H4 (cell line): Measurements from ENCODE around the gene ANKRD23. TPM values are rescaled to one million over a fixed set of nuclear protein-coding genes. Genes with fewer than 3 reads are reported as not detected.

Experiments
- DNase-seq: peaks from one replicate; pipeline ENCODE4 v3.0.0-alpha.2; 2015; ENCODE audit warnings: low spot score
- total RNA-seq: library from RNA; depleted of rRNA; stranded (reverse); fragments of >200 nt; shearing (Covaris generic); gene quantifications from 2 replicates; pipeline ENCODE4 v1.2.3, GENCODE V29; 2014

The ANKRD23 gene
- total RNA-seq, 1 experiment from 2014 or later: 0.58 TPM

GRCh38 chr2:96838345-96839292 is 5.2 kb downstream of the ANKRD23 start:
- no peak for DNase-seq

GRCh38 chr2:96837575-96837974 is 6.2 kb downstream of the ANKRD23 start:
- DNase-seq: no peak

- DNase-seq: no peak
These were observed 8.0 kb downstream of the ANKRD23 start for GRCh38 chr2:96835830-96836229.

GRCh38 chr2:96832754-96833507 is 10.9 kb downstream of the ANKRD23 start:
- DNase-seq: no peak

- no peak for DNase-seq
These were observed 11.4 kb downstream of the ANKRD23 start for GRCh38 chr2:96832408-96832753.

GRCh38 chr2:96831679-96832078 is 12.1 kb downstream of the ANKRD23 start:
- DNase-seq: no peak

GRCh38 chr2:96830044-96830562 is 13.7 kb downstream of the ANKRD23 start:
- DNase-seq: no peak

GRCh38 chr2:96828874-96829273 is 14.9 kb downstream of the ANKRD23 start:
- DNase-seq: no peak

GRCh38 chr2:96828436-96828835 is 15.4 kb downstream of the ANKRD23 start:
- DNase-seq: no peak

GRCh38 chr2:96826546-96827278 is 17.1 kb downstream of the ANKRD23 start:
- DNase-seq: no peak

- DNase-seq: no peak
These were observed 18.8 kb downstream of the ANKRD23 start for GRCh38 chr2:96825057-96825456.

- DNase-seq: no peak
These were observed 19.5 kb downstream of the ANKRD23 start for GRCh38 chr2:96824079-96824870.

GRCh38 chr2:96823198-96823597 is 20.6 kb downstream of the ANKRD23 start:
- DNase-seq: no peak

- DNase-seq: no peak
These were observed 21.0 kb downstream of the ANKRD23 start for GRCh38 chr2:96822786-96823185.

- no peak for DNase-seq
These were observed 22.6 kb downstream of the ANKRD23 start for GRCh38 chr2:96821113-96821675.

GRCh38 chr2:96819876-96820511 is 23.8 kb downstream of the ANKRD23 start:
- no peak for DNase-seq

- no peak for DNase-seq
These were observed 24.5 kb downstream of the ANKRD23 start for GRCh38 chr2:96819128-96819875.

GRCh38 chr2:96817882-96818281 is 25.9 kb downstream of the ANKRD23 start:
- DNase-seq: no peak

- DNase-seq: no peak
These were observed 26.8 kb downstream of the ANKRD23 start for GRCh38 chr2:96816836-96817702.
